DOHH2 (cell line): Measurements from ENCODE around the gene ILKAP.

Source experiments
- H3F3A ChIP-seq: fragments of 200-600 bp; sonication (generic), shearing (Covaris generic); 2 replicates; pipeline ENCODE4 v1.6.0; 2016; ENCODE audit warnings: antibody characterized with exemption, mild to moderate bottlenecking; ENCODE audit not compliant: control insufficient read depth, insufficient read depth
- H3K27ac ChIP-seq: fragments of 200-600 bp; sonication (generic); 2 replicates; pipeline ENCODE4 v1.5.1; 2014; ENCODE audit warnings: low read depth, mild to moderate bottlenecking, low read length, moderate library complexity
- H3K27me3 ChIP-seq: fragments of 200-600 bp; sonication (generic); 2 replicates; pipeline ENCODE4 v1.6.1; 2014; ENCODE audit warnings: mild to moderate bottlenecking, low read length, mixed read lengths; ENCODE audit not compliant: control insufficient read depth
- H3K36me3 ChIP-seq: fragments of 200-600 bp; sonication (generic); 2 replicates; pipeline ENCODE4 v1.6.1; 2014; ENCODE audit warnings: mild to moderate bottlenecking, low read length, moderate library complexity, mixed read lengths; ENCODE audit not compliant: control insufficient read depth
- H3K4me1 ChIP-seq: fragments of 200-600 bp; sonication (generic); 2 replicates; pipeline ENCODE4 v1.6.1; 2014; ENCODE audit warnings: mild to moderate bottlenecking, low read length, mixed read lengths; ENCODE audit not compliant: control insufficient read depth
- H3K4me2 ChIP-seq: fragments of 200-600 bp; sonication (generic); 2 replicates; pipeline ENCODE4 v1.6.0; 2014; ENCODE audit warnings: mild to moderate bottlenecking, low read length, moderate library complexity
- H3K4me3 ChIP-seq: fragments of 200-600 bp; sonication (generic); 2 replicates; pipeline ENCODE4 v1.5.1; 2014; ENCODE audit warnings: mild to moderate bottlenecking, low read length, mixed read lengths
- H3K79me2 ChIP-seq: fragments of 200-600 bp; sonication (generic); 2 replicates; pipeline ENCODE4 v1.6.1; 2014; ENCODE audit warnings: mild to moderate bottlenecking, low read length, mixed read lengths; ENCODE audit not compliant: control insufficient read depth
- H3K9me2 ChIP-seq: fragments of 200-600 bp; sonication (generic); replicated peaks from 2 replicates; pipeline ENCODE4 v1.6.1; 2014; ENCODE audit warnings: mild to moderate bottlenecking, low read length, mixed read lengths; ENCODE audit not compliant: control insufficient read depth
- H3K9me3 ChIP-seq: fragments of 200-600 bp; sonication (generic); 2 replicates; pipeline ENCODE4 v1.6.1; 2014; ENCODE audit warnings: antibody characterized with exemption, low read length, mixed read lengths; ENCODE audit not compliant: control insufficient read depth, insufficient read depth
- H4K20me1 ChIP-seq: fragments of 200-600 bp; sonication (generic); 2 replicates; pipeline ENCODE4 v1.6.0; 2014; ENCODE audit warnings: low read depth, mild to moderate bottlenecking, antibody characterized with exemption, low read length, moderate library complexity; ENCODE audit not compliant: control insufficient read depth, insufficient read depth
- EZH2phosphoT487 ChIP-seq: fragments of 200-600 bp; sonication (generic); IDR thresholded peaks from 2 replicates; pipeline ENCODE4 v1.6.1; 2017; ENCODE audit warnings: borderline replicate concordance, mild to moderate bottlenecking, antibody characterized with exemption, low read length, moderate library complexity, mixed read lengths
- TF ChIP-seq, protein P1 (sequence below): fragments of 200-600 bp; sonication (generic); IDR thresholded peaks from one replicate; pipeline ENCODE4 v1.5.1; 2014; ENCODE audit warnings: antibody characterized with exemption, mild to moderate bottlenecking, low read depth, low read length; ENCODE audit not compliant: poor library complexity, severe bottlenecking

Gene ILKAP

DNA sequence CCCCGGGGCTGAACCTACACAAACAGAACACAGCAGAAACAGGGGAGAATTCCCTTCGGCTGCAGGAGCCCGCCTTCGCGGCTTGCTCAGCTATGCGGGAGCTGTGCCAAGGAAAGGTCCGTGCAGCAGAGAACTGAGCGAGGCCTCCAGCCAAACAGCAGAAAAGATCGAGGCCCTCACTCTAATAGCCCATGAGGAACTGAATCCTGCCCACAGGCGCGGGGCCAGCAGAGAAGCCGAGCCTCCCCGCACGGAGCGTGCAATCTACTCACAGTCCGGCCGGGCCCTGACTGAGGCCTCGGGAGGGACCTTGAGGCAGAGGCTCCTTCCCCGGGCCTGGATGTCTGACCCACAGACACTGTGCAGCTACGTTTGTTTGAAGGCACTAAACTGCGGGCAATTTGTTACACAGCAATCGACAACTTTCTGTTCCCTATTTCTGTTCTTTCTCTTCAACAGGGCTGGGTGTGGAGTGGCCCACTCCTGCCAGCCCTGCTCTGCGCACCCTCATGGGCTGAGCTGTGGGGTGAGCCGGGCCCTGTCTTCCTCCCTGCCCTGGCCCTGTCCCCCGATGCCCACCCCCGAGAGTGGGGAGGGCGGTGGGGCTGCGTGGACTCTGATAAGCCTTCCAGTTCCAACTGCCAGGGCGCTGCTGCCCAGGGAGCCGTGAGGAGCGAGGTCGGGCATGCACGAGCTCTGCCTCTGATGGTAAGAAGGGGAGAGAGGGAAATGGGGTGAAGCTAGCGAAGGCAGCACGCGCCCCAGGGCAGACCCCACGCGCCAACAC, 22.6 kb upstream of the ILKAP start:
- no peak overlapping the region for H3K27ac ChIP-seq
- no peak overlapping the region for H3K4me3 ChIP-seq
- H3K9me3 ChIP-seq, result no peaks in the 10 kb centered on the region
- no peaks in the 10 kb centered on the region for H4K20me1 ChIP-seq
- no peaks in the 10 kb centered on the region for H3K9me2 ChIP-seq
- H3K79me2 ChIP-seq, result no peaks in the 10 kb centered on the region
- H3K36me3 ChIP-seq, result no peaks in the 10 kb centered on the region
- H3K4me2 ChIP-seq, result no peak overlapping the region
- no peaks in the 10 kb centered on the region; the same call in 1 of the 2 replicates for H3K4me1 ChIP-seq
- H3F3A ChIP-seq, result no peaks in the 10 kb centered on the region
- H3K27me3 ChIP-seq, result peaks cover 19% of the 10 kb centered on the region
- no peak for TF ChIP-seq EZH2phosphoT487
- TF ChIP-seq, protein P1, sequence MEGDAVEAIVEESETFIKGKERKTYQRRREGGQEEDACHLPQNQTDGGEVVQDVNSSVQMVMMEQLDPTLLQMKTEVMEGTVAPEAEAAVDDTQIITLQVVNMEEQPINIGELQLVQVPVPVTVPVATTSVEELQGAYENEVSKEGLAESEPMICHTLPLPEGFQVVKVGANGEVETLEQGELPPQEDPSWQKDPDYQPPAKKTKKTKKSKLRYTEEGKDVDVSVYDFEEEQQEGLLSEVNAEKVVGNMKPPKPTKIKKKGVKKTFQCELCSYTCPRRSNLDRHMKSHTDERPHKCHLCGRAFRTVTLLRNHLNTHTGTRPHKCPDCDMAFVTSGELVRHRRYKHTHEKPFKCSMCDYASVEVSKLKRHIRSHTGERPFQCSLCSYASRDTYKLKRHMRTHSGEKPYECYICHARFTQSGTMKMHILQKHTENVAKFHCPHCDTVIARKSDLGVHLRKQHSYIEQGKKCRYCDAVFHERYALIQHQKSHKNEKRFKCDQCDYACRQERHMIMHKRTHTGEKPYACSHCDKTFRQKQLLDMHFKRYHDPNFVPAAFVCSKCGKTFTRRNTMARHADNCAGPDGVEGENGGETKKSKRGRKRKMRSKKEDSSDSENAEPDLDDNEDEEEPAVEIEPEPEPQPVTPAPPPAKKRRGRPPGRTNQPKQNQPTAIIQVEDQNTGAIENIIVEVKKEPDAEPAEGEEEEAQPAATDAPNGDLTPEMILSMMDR, result no peak

DNA sequence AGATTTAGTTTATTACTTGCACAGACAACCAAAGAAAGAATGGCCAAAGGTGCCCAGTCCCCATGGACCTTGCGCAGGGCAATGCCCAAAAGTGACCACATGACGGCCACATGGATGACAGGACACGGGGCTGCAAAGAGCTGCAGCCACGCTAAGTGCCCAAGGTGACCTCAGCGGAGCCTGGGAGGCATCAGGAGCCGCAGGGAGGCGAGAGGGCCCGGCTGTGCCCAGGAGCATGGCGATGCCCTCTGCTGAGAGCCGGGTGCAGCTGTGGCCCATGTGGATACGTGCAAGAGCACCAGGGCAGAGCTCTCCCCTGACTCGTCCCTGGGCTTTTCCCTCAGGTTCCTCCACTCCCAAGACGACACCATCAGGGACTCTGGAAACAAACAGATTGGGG, 21.6 kb upstream of the ILKAP start:
- Histone ChIP-seq H3K9me3 (no peaks in the 10 kb centered on the region), H3K79me2 (no peaks in the 10 kb centered on the region), H3K4me1 (no peaks in the 10 kb centered on the region), H4K20me1 (no peaks in the 10 kb centered on the region), H3K36me3 (no peaks in the 10 kb centered on the region), H3K27me3 (peaks cover 9% of the 10 kb centered on the region), H3K27ac (no peak overlapping the region), H3K9me2 (no peaks in the 10 kb centered on the region), H3K4me3 (no peak overlapping the region), H3K4me2 (no peak overlapping the region), H3F3A (no peaks in the 10 kb centered on the region)
- TF ChIP-seq, protein P1, result no peak
- TF ChIP-seq EZH2phosphoT487, result no peak

DNA sequence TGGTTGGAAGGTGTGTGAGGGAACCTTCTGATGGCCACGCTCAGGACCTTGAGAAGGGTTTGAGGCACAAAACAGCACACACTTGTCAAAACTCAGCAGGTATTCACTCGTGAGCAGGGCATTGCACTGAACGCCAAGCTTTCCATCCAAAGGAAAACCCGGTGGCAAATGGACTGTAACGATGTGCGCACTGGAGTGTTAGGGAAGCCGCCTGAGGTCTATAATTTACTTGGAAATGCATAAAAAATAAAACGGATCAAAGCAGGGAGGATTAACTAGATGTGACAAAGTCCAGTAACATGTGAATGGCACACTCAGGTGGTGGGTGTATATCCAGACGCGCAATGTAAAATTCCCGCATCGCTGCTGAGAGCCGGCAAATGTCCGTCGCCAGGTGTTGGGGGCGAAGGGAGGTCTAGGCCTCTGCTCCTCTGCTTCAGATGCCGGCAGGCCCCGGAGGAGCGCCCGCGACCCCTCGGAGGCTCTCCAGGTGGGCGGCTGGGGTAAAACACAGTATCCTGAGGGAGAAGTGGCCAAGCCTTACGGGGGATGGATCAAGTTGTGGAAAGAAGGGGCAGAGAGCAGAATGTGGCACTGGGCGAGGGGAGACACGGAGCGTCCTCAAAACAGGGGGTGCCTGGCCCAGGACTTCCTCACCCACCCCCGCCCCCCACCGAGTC, 21.0 kb upstream of the ILKAP start:
- no peaks in the 10 kb centered on the region for H3K79me2 ChIP-seq
- no peak overlapping the region for H3K4me3 ChIP-seq
- H3K27ac ChIP-seq, result no peak overlapping the region
- no peak for TF ChIP-seq EZH2phosphoT487
- TF ChIP-seq, protein P1, result no peak
- H4K20me1 ChIP-seq, result no peaks in the 10 kb centered on the region
- H3K27me3 ChIP-seq, result peaks cover 8% of the 10 kb centered on the region
- no peaks in the 10 kb centered on the region for H3K9me3 ChIP-seq
- H3K36me3 ChIP-seq, result no peaks in the 10 kb centered on the region
- H3K4me2 ChIP-seq, result no peak overlapping the region
- no peaks in the 10 kb centered on the region for H3K4me1 ChIP-seq
- no peaks in the 10 kb centered on the region for H3K9me2 ChIP-seq
- H3F3A ChIP-seq, result no peaks in the 10 kb centered on the region
